HepG2 (cell line): ENCODE measurements around the gene SRP68. TPM values are rescaled to one million over a fixed set of nuclear protein-coding genes. Genes with fewer than 3 reads are reported as not detected.

Experiments used
- AGO2 ChIP-seq: fragments of 200-400 bp; formaldehyde crosslinking; optimal IDR thresholded peaks from 2 replicates; pipeline ENCODE3; 2017; ENCODE audit warnings: mild to moderate bottlenecking, low read depth, low read length, moderate library complexity
- FIP1L1 ChIP-seq: fragments of 200-400 bp; formaldehyde crosslinking; IDR thresholded peaks from 2 replicates; pipeline ENCODE4 v1.6.1; 2018; ENCODE audit warnings: low read depth, mild to moderate bottlenecking, low read length, moderate library complexity, borderline replicate concordance; ENCODE audit not compliant: insufficient read depth
- KLF6 ChIP-seq: IDR thresholded peaks from 2 replicates; pipeline ENCODE4 v1.8.0; 2016; ENCODE audit warnings: missing biosample characterization, missing genetic modification reagents
- NFATC3 ChIP-seq: sonication (generic); formaldehyde crosslinking; IDR thresholded peaks from 2 replicates; pipeline ENCODE4 v1.5.1; 2020; ENCODE audit warnings: mild to moderate bottlenecking, missing genetic modification reagents
- PREB ChIP-seq: sonication (generic); formaldehyde crosslinking; IDR thresholded peaks from 2 replicates; pipeline ENCODE4 v1.4.0; 2020; ENCODE audit warnings: missing genetic modification reagents
- SP2 ChIP-seq: sonication (generic); formaldehyde crosslinking; IDR thresholded peaks from 2 replicates; pipeline ENCODE4 v1.5.1; 2020; ENCODE audit warnings: mild to moderate bottlenecking, missing genetic modification reagents
- ZNF276 ChIP-seq: sonication (generic); formaldehyde crosslinking; IDR thresholded peaks from 2 replicates; pipeline ENCODE4 v1.4.0; 2020; ENCODE audit warnings: mild to moderate bottlenecking, low read depth, missing genetic modification reagents
- ZNF382 ChIP-seq: sonication (generic); formaldehyde crosslinking; IDR thresholded peaks from 2 replicates; pipeline ENCODE4 v1.5.0; 2020; ENCODE audit warnings: missing genetic modification reagents, mild to moderate bottlenecking, borderline replicate concordance
- ZNF609 ChIP-seq: sonication (generic); formaldehyde crosslinking; IDR thresholded peaks from 2 replicates; pipeline ENCODE4 v1.4.0; 2020; ENCODE audit warnings: mild to moderate bottlenecking, missing genetic modification reagents, borderline replicate concordance
- ZNF639 ChIP-seq: conservative IDR thresholded peaks from 2 replicates; pipeline ENCODE4 v1.6.1; 2018; ENCODE audit warnings: missing genetic modification reagents
- ZNF749 ChIP-seq: sonication (generic); formaldehyde crosslinking; IDR thresholded peaks from 2 replicates; pipeline ENCODE4 v1.8.0; 2022; ENCODE audit warnings: mild to moderate bottlenecking, missing genetic modification reagents, moderate library complexity, borderline replicate concordance
- ZSCAN9 ChIP-seq: IDR thresholded peaks from 2 replicates; pipeline ENCODE4 v1.6.1; 2016; ENCODE audit warnings: borderline replicate concordance
- polyA plus RNA-seq, 8 experiments: library from polyadenylated mRNA; depleted of rRNA in 3 of 8; stranded (reverse) in 7 of 8; unstranded in 1 of 8; fragments of >200 nt; fragmentation: Illumina TruSeq in 4 of 8; extraction: Trizol in 4 of 8; gene quantifications; 2 replicates each; pipeline versions ENCODE4 v1.2.1 to v1.2.3, GENCODE V29; 2011 to 2016; ENCODE audit warnings: low read depth in 4 of 8, missing spikeins in 1 of 8, mixed read lengths in 1 of 8; ENCODE audit not compliant: insufficient read depth in 1 of 8
- total RNA-seq, 5 experiments: library from RNA; depleted of rRNA; stranded (reverse); fragments of >200 nt; fragmentation: Illumina TruSeq; extraction: Trizol; gene quantifications; 2 replicates each; pipeline ENCODE4 v1.2.3, GENCODE V29; 2016; ENCODE audit warnings: low read depth in 1 of 5
- TF ChIP-seq, protein P1 (sequence below): sonication (generic); formaldehyde crosslinking; IDR thresholded peaks from 2 replicates; pipeline ENCODE4 v1.4.0; 2020; ENCODE audit warnings: missing genetic modification reagents

The SRP68 gene
- total and polyA plus RNA-seq, 2 of the 13 experiments (the other 11 are each of a cell fraction or from before 2014, with no cell fraction given), result 39.8 to 74.3 TPM

DNA sequence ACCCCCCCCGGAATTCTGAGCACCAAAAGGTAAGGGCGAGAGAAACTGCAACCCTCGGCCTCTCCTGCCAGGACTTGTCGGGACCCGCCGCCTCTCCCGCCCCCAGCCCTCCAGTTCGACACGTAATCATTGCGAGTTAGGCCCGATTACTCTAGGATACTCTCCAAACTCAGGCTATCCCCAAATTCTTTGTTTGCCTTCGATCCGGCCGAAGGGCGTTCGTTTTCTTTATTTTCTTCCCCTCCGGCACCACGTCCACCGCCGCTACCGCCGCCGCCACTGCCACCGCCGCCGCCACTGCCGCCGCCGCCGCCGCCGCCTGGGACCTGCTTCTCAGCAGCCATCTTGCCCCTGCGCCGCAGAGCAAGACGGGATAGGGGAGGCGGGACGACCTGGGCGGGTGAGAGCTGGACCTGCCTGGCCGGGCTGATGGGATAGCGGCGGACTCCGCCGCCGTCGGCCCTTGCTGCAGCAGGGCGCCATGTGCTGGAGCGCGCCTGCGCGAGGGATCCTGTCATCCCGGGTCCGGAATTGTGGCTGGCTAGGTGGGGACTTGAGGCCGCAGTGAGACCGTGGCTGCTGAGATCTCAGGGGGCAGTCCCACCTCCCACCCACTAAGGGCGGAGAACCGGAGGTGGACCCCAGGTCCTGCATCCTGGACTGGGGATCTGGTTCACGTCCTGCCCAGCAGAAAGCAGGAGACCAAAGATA is at the start of gene SRP68 (continued):
- TF ChIP-seq ZSCAN9 (CRISPR knock-in tag) (peak; percentile 87), SP2 (CRISPR knock-in tag) (peak; percentile 76), ZNF639 (peak; percentile 78; the same call in 1 of the 2 replicates), ZNF382 (CRISPR knock-in tag) (no peak), ZNF749 (CRISPR knock-in tag) (peak; percentile 96; the same call in 1 of the 2 replicates), NFATC3 (CRISPR knock-in tag) (peak; percentile 78; the same call in 1 of the 2 replicates), KLF6 (CRISPR knock-in tag) (peak; percentile 96), PREB (CRISPR knock-in tag) (0 out of 2 replicates have a peak, but pooled peaks have one; percentile 27), FIP1L1 (no peak), ZNF609 (peak; percentile 72; the same call in 1 of the 2 replicates), AGO2 (peak; percentile 84), ZNF276 (peak; percentile 44; the same call in 1 of the 2 replicates)
- TF ChIP-seq, protein P1, sequence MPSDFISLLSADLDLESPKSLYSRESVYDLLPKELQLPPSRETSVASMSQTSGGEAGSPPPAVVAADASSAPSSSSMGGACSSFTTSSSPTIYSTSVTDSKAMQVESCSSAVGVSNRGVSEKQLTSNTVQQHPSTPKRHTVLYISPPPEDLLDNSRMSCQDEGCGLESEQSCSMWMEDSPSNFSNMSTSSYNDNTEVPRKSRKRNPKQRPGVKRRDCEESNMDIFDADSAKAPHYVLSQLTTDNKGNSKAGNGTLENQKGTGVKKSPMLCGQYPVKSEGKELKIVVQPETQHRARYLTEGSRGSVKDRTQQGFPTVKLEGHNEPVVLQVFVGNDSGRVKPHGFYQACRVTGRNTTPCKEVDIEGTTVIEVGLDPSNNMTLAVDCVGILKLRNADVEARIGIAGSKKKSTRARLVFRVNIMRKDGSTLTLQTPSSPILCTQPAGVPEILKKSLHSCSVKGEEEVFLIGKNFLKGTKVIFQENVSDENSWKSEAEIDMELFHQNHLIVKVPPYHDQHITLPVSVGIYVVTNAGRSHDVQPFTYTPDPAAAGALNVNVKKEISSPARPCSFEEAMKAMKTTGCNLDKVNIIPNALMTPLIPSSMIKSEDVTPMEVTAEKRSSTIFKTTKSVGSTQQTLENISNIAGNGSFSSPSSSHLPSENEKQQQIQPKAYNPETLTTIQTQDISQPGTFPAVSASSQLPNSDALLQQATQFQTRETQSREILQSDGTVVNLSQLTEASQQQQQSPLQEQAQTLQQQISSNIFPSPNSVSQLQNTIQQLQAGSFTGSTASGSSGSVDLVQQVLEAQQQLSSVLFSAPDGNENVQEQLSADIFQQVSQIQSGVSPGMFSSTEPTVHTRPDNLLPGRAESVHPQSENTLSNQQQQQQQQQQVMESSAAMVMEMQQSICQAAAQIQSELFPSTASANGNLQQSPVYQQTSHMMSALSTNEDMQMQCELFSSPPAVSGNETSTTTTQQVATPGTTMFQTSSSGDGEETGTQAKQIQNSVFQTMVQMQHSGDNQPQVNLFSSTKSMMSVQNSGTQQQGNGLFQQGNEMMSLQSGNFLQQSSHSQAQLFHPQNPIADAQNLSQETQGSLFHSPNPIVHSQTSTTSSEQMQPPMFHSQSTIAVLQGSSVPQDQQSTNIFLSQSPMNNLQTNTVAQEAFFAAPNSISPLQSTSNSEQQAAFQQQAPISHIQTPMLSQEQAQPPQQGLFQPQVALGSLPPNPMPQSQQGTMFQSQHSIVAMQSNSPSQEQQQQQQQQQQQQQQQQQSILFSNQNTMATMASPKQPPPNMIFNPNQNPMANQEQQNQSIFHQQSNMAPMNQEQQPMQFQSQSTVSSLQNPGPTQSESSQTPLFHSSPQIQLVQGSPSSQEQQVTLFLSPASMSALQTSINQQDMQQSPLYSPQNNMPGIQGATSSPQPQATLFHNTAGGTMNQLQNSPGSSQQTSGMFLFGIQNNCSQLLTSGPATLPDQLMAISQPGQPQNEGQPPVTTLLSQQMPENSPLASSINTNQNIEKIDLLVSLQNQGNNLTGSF (CRISPR knock-in tag), result no peak
